Keratinocyte (primary cell): ENCODE measurements around the gene PRR14. TPM values are rescaled to one million over a fixed set of nuclear protein-coding genes. Genes with fewer than 3 reads are reported as not detected.

Experiments used
- DNase-seq: peaks from one replicate; pipeline ENCODE4 v3.0.0-alpha.2; 2011; ENCODE audit warnings: low read depth, missing footprints, low spot score
- FAIRE-seq: peaks from 2 replicates; lab custom pipeline; 2011; peaks lifted over from hg19 to GRCh38; lab: Jason Lieb, UNC
- H2AFZ ChIP-seq: 2 replicates; pipeline ENCODE4 v1.6.0; 2012; ENCODE audit warnings: low read length, control low read depth, inconsistent platforms; ENCODE audit not compliant: control insufficient read depth
- H3K27ac ChIP-seq: 2 replicates; pipeline ENCODE4 v1.5.1; 2011; ENCODE audit warnings: low read length; ENCODE audit not compliant: control insufficient read depth, insufficient read depth
- H3K27me3 ChIP-seq: 3 replicates; pipeline ENCODE4 v1.6.0; 2011; ENCODE audit warnings: low read length; ENCODE audit not compliant: control insufficient read depth, insufficient read depth; ENCODE audit errors: extremely low read depth
- H3K36me3 ChIP-seq, 2 experiments: 2 replicates in 1 of 2; 3 replicates in 1 of 2; pipeline ENCODE4 v1.5.1; 2011; ENCODE audit warnings: low read length in 2 of 2, mild to moderate bottlenecking in 1 of 2; ENCODE audit not compliant: control insufficient read depth in 2 of 2, insufficient read depth in 2 of 2; ENCODE audit errors: extremely low read depth in 1 of 2
- H3K4me1 ChIP-seq: 3 replicates; pipeline ENCODE4 v1.5.1; 2011; ENCODE audit warnings: low read length; ENCODE audit not compliant: control insufficient read depth, insufficient read depth; ENCODE audit errors: extremely low read depth
- H3K4me2 ChIP-seq: 3 replicates; pipeline ENCODE4 v1.6.0; 2011; ENCODE audit warnings: low read depth, low read length; ENCODE audit not compliant: control insufficient read depth, insufficient read depth; ENCODE audit errors: extremely low read depth
- H3K4me3 ChIP-seq, 3 experiments: fragments of 200-600 bp in 1 of 3; sonication (generic) in 1 of 3; 2 replicates in 2 of 3; 3 replicates in 1 of 3; pipeline ENCODE4 v1.5.1; 2011 to 2016; ENCODE audit warnings: low read length in 3 of 3, mild to moderate bottlenecking in 3 of 3, control low read depth in 2 of 3, inconsistent platforms in 1 of 3, low read depth in 1 of 3, mixed read lengths in 1 of 3, mixed run types in 1 of 3, moderate library complexity in 1 of 3; ENCODE audit not compliant: control insufficient read depth in 2 of 3, insufficient read depth in 2 of 3; ENCODE audit errors: extremely low read depth in 1 of 3
- H3K79me2 ChIP-seq: 2 replicates; pipeline ENCODE4 v1.6.0; 2012; ENCODE audit warnings: low read length; ENCODE audit not compliant: control insufficient read depth, insufficient read depth
- H3K9ac ChIP-seq: 3 replicates; pipeline ENCODE4 v1.6.0; 2011; ENCODE audit warnings: low read length; ENCODE audit not compliant: control insufficient read depth, insufficient read depth; ENCODE audit errors: extremely low read depth
- H3K9me1 ChIP-seq: 3 replicates; pipeline ENCODE4 v1.6.0; 2011; ENCODE audit warnings: low read length; ENCODE audit not compliant: control insufficient read depth, insufficient read depth; ENCODE audit errors: extremely low read depth
- H3K9me3 ChIP-seq: 2 replicates; pipeline ENCODE4 v1.5.1; 2012; ENCODE audit warnings: low read depth, low read length; ENCODE audit not compliant: control insufficient read depth
- H4K20me1 ChIP-seq: 3 replicates; pipeline ENCODE4 v1.6.0; 2011; ENCODE audit warnings: low read length; ENCODE audit not compliant: control insufficient read depth, insufficient read depth; ENCODE audit errors: extremely low read depth
- CTCF ChIP-seq, 3 experiments: IDR thresholded peaks in 1 of 3; conservative IDR thresholded peaks in 1 of 3; optimal IDR thresholded peaks in 1 of 3; 2 replicates in 2 of 3; 3 replicates in 1 of 3; pipeline versions ENCODE3 to v1.5.1; 2011; ENCODE audit warnings: low read length in 3 of 3, mild to moderate bottlenecking in 3 of 3, moderate library complexity in 2 of 3, control low read depth in 1 of 3, inconsistent platforms in 1 of 3; ENCODE audit not compliant: insufficient read depth in 2 of 3; ENCODE audit errors: extremely low read depth in 1 of 3
- EZH2 ChIP-seq: IDR thresholded peaks from one replicate; pipeline ENCODE4 v1.6.1; 2012; ENCODE audit warnings: inconsistent platforms, mild to moderate bottlenecking, low read length, moderate library complexity
- dilution Hi-C: fragments of 300-500 bp; cut with MboI; formaldehyde crosslinking; loops from one replicate; pipeline ENCODE4 v1.7.0; 2020; ENCODE audit warnings: low sequenced_read_pairs; ENCODE audit not compliant: extremely low pct_ligation_motif_present
- polyA plus RNA-seq, 5 experiments: library from polyadenylated mRNA; depleted of rRNA in 3 of 5; stranded (reverse) in 3 of 5; stranded (forward) in 1 of 5; unstranded in 1 of 5; fragments of >200 nt; gene quantifications; 1 replicate in 1 of 5; 2 replicates in 3 of 5; 3 replicates in 1 of 5; pipeline versions ENCODE4 v1.2.1 to v1.2.3, GENCODE V29; 2011 to 2012; ENCODE audit warnings: missing spikeins in 2 of 5, low read depth in 1 of 5, low replicate concordance in 1 of 5

PRR14 gene
- polyA plus RNA-seq, 1 donor (not counting 4 experiments of a cell fraction or from before 2014, with no cell fraction given), result 7.4 TPM

GRCh38 chr16:30602616-30603277 lies 48.0 kb upstream of the PRR14 start:
- H2AFZ ChIP-seq, result no peak overlapping the region
- FAIRE-seq, result no peak

GRCh38 chr16:30603945-30604315 lies 46.8 kb upstream of the PRR14 start:
- H3K27me3 ChIP-seq, result no peaks in the 10 kb centered on the region
- H3K27ac ChIP-seq, result no peak overlapping the region
- no peaks in the 10 kb centered on the region for H3K9me3 ChIP-seq
- peaks cover 10 to 13% of the 10 kb centered on the region in 2 experiments for H3K36me3 ChIP-seq
- no peak overlapping the region for H3K4me3 ChIP-seq
- dilution Hi-C loops, result no loop called here
- no peak overlapping the region for H3K9ac ChIP-seq
- no peak overlapping the region for H2AFZ ChIP-seq
- H3K4me2 ChIP-seq, result no peak overlapping the region
- TF ChIP-seq CTCF (optimal IDR thresholded peaks at IDR 0.05 in 1 of 3, IDR thresholded peaks at IDR 0.05 in 1 of 3, conservative IDR thresholded peaks at IDR 0.05 in 1 of 3; ENCODE audit: extremely low read depth in 1 of 3, insufficient read depth in 2 of 3, low read length in 3 of 3) (no peak), EZH2 (no peak)
- H3K79me2 ChIP-seq, result no peaks in the 10 kb centered on the region
- H3K4me1 ChIP-seq, result peaks cover 14% of the 10 kb centered on the region
- FAIRE-seq, result no peak
- H4K20me1 ChIP-seq, result no peaks in the 10 kb centered on the region
- DNase-seq, result no peak
- H3K9me1 ChIP-seq, result no peaks in the 10 kb centered on the region

More at GRCh38 chr16:30602616-30603277, 48.0 kb upstream of the PRR14 start:
- Histone ChIP-seq H4K20me1 (no peaks in the 10 kb centered on the region), H3K4me2 (peak overlapping the region; percentile 1), H3K27ac (no peak overlapping the region), H3K4me1 (peaks cover 14% of the 10 kb centered on the region), H3K9ac (peak overlapping the region; percentile 24), H3K36me3 (peaks cover 10% of the 10 kb centered on the region in 2 experiments), H3K27me3 (no peaks in the 10 kb centered on the region), H3K9me1 (no peaks in the 10 kb centered on the region), H3K9me3 (no peaks in the 10 kb centered on the region), H3K79me2 (no peaks in the 10 kb centered on the region), H3K4me3 (no peak overlapping the region)
- no peak for DNase-seq
- no peak for TF ChIP-seq EZH2
- TF ChIP-seq CTCF (optimal IDR thresholded peaks at IDR 0.05 in 1 of 3, IDR thresholded peaks at IDR 0.05 in 1 of 3, conservative IDR thresholded peaks at IDR 0.05 in 1 of 3; ENCODE audit: extremely low read depth in 1 of 3, insufficient read depth in 2 of 3, low read length in 3 of 3), result no peak
- dilution Hi-C loops, result no loop called here
